NCI-H774 (cell line): ENCODE data around the gene RANBP9.

Experiments used
- DNase-seq: peaks from one replicate; lab custom pipeline; 2025; lab: John Stamatoyannopoulos, UW

RANBP9 gene

GRCh38 chr6:13678255-13678983 lies 33.2 kb downstream of the RANBP9 start:
- DNase-seq, result no peak

- DNase-seq, result no peak
These were observed 33.8 kb downstream of the RANBP9 start for GRCh38 chr6:13677878-13678254.

GRCh38 chr6:13676551-13677156 lies 35.0 kb downstream of the RANBP9 start:
- DNase-seq, result no peak

GRCh38 chr6:13674533-13675190 lies 37.0 kb downstream of the RANBP9 start:
- no peak for DNase-seq

GRCh38 chr6:13673825-13674444 lies 37.7 kb downstream of the RANBP9 start:
- DNase-seq, result no peak

GRCh38 chr6:13673368-13673767 lies 38.3 kb downstream of the RANBP9 start:
- no peak for DNase-seq

- no peak for DNase-seq
These were observed 38.7 kb downstream of the RANBP9 start for GRCh38 chr6:13672904-13673303.

GRCh38 chr6:13671548-13672127 lies 40.0 kb downstream of the RANBP9 start:
- no peak for DNase-seq

- no peak for DNase-seq
These were observed 42.2 kb downstream of the RANBP9 start for GRCh38 chr6:13669476-13669875.

- DNase-seq, result no peak
These were observed 43.2 kb downstream of the RANBP9 start for GRCh38 chr6:13668291-13668928.

GRCh38 chr6:13667655-13668054 lies 44.0 kb downstream of the RANBP9 start:
- no peak for DNase-seq

GRCh38 chr6:13666194-13667105 lies 45.2 kb downstream of the RANBP9 start:
- DNase-seq, result no peak

GRCh38 chr6:13664703-13665352 lies 46.8 kb downstream of the RANBP9 start:
- DNase-seq, result no peak

GRCh38 chr6:13663986-13664385 lies 47.6 kb downstream of the RANBP9 start:
- no peak for DNase-seq

- no peak for DNase-seq
These were observed 48.8 kb downstream of the RANBP9 start for GRCh38 chr6:13662651-13663334.

- no peak for DNase-seq
These were observed 50.0 kb downstream of the RANBP9 start for GRCh38 chr6:13661647-13662046.

GRCh38 chr6:13660893-13661292 lies 50.7 kb downstream of the RANBP9 start:
- DNase-seq, result no peak

- DNase-seq, result no peak
These were observed 51.4 kb downstream of the RANBP9 start for GRCh38 chr6:13660273-13660672.

GRCh38 chr6:13655700-13656099 lies 55.9 kb downstream of the RANBP9 start:
- DNase-seq, result no peak

GRCh38 chr6:13654496-13654895 lies 57.1 kb downstream of the RANBP9 start:
- DNase-seq, result no peak
